Kidney (tissue), 14 donors: ENCODE data around the gene ADGRL3. TPM values are rescaled to one million over a fixed set of nuclear protein-coding genes. Genes with fewer than 3 reads are reported as not detected.

Experiments used
- DNase-seq, 5 donors: peaks; one replicate each; pipeline ENCODE4 v3.0.0-alpha.2; 2013 to 2020
- FAIRE-seq: peaks from 2 replicates; lab custom pipeline; 2012; peaks lifted over from hg19 to GRCh38; lab: Jason Lieb, UNC
- H3K27ac ChIP-seq, 2 donors: one replicate each; pipeline ENCODE4 v1.7.0; 2013; ENCODE audit warnings: low read depth in 2 of 2, low read length in 2 of 2, inconsistent platforms in 1 of 2
- H3K27me3 ChIP-seq: one replicate; pipeline ENCODE4 v1.7.1; 2013; ENCODE audit warnings: low read length, inconsistent platforms; ENCODE audit not compliant: control insufficient read depth, insufficient read depth
- H3K36me3 ChIP-seq, 3 donors: one replicate each; pipeline versions ENCODE4 v1.7.0 to v1.7.1; 2013; ENCODE audit warnings: low read length in 3 of 3, control low read depth in 1 of 3, inconsistent platforms in 1 of 3; ENCODE audit not compliant: insufficient read depth in 3 of 3, control insufficient read depth in 2 of 3
- H3K4me1 ChIP-seq, 3 donors: one replicate each; pipeline versions ENCODE4 v1.7.0 to v1.7.1; 2013; ENCODE audit warnings: low read length in 3 of 3, inconsistent platforms in 1 of 3, low read depth in 1 of 3; ENCODE audit not compliant: control insufficient read depth in 2 of 3, insufficient read depth in 2 of 3
- H3K4me3 ChIP-seq, 3 donors: one replicate each; pipeline versions ENCODE4 v1.7.0 to v1.8.1; 2013; ENCODE audit warnings: low read length in 3 of 3, control low read depth in 1 of 3, inconsistent platforms in 1 of 3
- H3K9ac ChIP-seq, 3 donors: one replicate each; pipeline versions ENCODE4 v1.7.0 to v1.7.1; 2013; ENCODE audit warnings: low read length in 3 of 3, control low read depth in 1 of 3, inconsistent platforms in 1 of 3
- H3K9me3 ChIP-seq, 3 donors: one replicate each; pipeline versions ENCODE4 v1.7.0 to v1.7.1; 2013; ENCODE audit warnings: low read length in 3 of 3, control low read depth in 1 of 3, inconsistent platforms in 1 of 3; ENCODE audit not compliant: control insufficient read depth in 2 of 3, insufficient read depth in 1 of 3
- intact Hi-C: fragments of 100-400 bp; cut with DNase I; formaldehyde crosslinking; loops from one replicate; pipeline ENCODE4 v1.11.1; 2022
- polyA plus RNA-seq: library from polyadenylated mRNA; stranded (reverse); fragments of 350-450 nt; fragmentation: Illumina TruSeq; extraction: RNeasy Lipid Tissue Mini Kit (QIAGEN cat#74804); gene quantifications from one replicate; pipeline ENCODE4 v1.2.3, GENCODE V29; 2014; ENCODE audit warnings: low read depth, low replicate concordance; ENCODE audit not compliant: insufficient read depth
- total RNA-seq: library from RNA; stranded (reverse); fragmentation: NEBNext Ultra II Directional; extraction: Animal tissue kit (Norgen Biotek cat#: 25700); gene quantifications from one replicate; pipeline ENCODE4 v1.2.1, GENCODE V29; 2021
- TF ChIP-seq, protein P1 (sequence below): IDR thresholded peaks from 3 replicates; pipeline ENCODE4 v1.5.1; 2012; ENCODE audit warnings: mild to moderate bottlenecking, moderate library complexity, borderline replicate concordance; ENCODE audit not compliant: insufficient read depth; ENCODE audit errors: extremely low read depth
- donor health status: control.
- donor health status: control.
- donor health status: control.
- donor health status: control.
- donor health status: control.
- donor health status: DM: yes; HTN: yes; CAD: no.
- donor health status: Normal renal cell carcinoma (clear cell type).

The ADGRL3 gene
- total and polyA plus RNA-seq, 2 donors from 2014 or later = 1.3 to 8.9 TPM

DNA sequence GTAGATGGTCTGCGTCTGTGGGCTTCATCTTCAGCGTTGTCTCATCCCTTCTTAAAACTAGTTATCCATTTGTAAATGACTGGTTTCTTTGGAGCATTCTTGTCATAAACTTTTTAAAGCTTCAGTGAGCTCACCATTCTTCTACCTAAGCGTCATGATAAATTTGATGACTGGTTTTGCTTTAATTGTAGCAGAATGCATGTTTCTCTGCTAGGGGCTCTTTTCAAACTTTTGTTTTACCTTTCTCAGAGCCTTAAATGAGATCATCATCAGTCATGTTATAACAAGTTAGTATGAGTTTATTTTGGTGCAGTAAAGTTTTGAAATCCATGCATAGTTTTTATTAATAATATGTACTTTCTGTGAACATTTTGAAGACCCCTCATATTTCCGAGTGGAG lies 6.3 kb upstream of the ADGRL3 start:
- H3K27me3 ChIP-seq = no peaks in the 10 kb centered on the region
- H3K36me3 ChIP-seq = no peaks in the 10 kb centered on the region
- H3K9me3 ChIP-seq = no peaks in the 10 kb centered on the region
- DNase-seq = no peak
- no peak overlapping the region for H3K4me3 ChIP-seq
- FAIRE-seq = no peak
- H3K9ac ChIP-seq = no peak overlapping the region
- no peak overlapping the region for H3K27ac ChIP-seq
- intact Hi-C loops = no loop called here
- TF ChIP-seq, protein P1, sequence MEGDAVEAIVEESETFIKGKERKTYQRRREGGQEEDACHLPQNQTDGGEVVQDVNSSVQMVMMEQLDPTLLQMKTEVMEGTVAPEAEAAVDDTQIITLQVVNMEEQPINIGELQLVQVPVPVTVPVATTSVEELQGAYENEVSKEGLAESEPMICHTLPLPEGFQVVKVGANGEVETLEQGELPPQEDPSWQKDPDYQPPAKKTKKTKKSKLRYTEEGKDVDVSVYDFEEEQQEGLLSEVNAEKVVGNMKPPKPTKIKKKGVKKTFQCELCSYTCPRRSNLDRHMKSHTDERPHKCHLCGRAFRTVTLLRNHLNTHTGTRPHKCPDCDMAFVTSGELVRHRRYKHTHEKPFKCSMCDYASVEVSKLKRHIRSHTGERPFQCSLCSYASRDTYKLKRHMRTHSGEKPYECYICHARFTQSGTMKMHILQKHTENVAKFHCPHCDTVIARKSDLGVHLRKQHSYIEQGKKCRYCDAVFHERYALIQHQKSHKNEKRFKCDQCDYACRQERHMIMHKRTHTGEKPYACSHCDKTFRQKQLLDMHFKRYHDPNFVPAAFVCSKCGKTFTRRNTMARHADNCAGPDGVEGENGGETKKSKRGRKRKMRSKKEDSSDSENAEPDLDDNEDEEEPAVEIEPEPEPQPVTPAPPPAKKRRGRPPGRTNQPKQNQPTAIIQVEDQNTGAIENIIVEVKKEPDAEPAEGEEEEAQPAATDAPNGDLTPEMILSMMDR = no peak
- no peaks in the 10 kb centered on the region for H3K4me1 ChIP-seq

DNA sequence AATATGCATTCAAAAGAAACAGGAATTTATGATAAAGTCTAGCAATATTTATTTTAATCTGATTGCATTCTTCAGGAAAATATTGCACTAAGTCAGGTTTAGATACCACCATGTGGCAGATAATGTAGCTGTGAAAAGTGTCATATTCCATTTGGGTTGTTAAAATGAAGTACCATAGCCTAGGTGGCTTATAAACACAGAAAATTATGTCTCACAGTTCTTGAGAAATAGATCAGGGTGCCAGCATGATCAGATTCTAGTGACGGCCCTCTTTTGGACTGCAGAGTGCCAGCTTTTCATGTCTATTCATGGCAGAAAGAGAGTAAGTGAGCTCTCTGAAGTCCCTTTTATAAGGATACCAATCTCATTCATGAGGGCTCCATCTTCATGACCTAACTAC lies 5.6 kb upstream of the ADGRL3 start:
- Histone ChIP-seq H3K27me3 (no peaks in the 10 kb centered on the region), H3K27ac (no peak overlapping the region), H3K4me1 (no peaks in the 10 kb centered on the region), H3K4me3 (no peak overlapping the region), H3K9me3 (no peaks in the 10 kb centered on the region), H3K36me3 (no peaks in the 10 kb centered on the region), H3K9ac (no peak overlapping the region)
- DNase-seq = no peak
- intact Hi-C loops = no loop called here
- FAIRE-seq = no peak
- TF ChIP-seq, protein P1 = no peak

DNA sequence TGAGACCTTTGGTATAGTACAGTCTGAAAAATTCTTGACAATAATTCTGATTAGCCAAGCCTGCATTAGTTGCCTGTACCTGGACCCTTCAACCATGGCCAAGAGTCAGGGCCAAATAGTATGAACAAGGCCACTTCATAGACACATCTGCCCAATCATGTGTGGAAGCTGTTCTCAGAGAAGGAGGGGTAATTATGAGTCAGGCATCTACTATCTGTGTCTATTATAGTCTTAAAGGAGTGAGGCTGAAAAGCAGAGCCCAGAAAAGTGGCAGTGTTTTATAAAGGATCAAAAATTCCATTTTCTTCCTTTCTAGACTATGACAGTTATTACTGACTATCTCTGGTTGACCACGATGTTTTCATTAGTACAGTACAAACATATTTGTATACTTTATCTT lies 5.0 kb upstream of the ADGRL3 start:
- H3K9me3 ChIP-seq = no peaks in the 10 kb centered on the region
- no peak overlapping the region for H3K9ac ChIP-seq
- H3K27ac ChIP-seq = no peak overlapping the region
- H3K27me3 ChIP-seq = no peaks in the 10 kb centered on the region
- TF ChIP-seq, protein P1 = no peak
- no peak overlapping the region for H3K4me3 ChIP-seq
- no peaks in the 10 kb centered on the region for H3K4me1 ChIP-seq
- FAIRE-seq = no peak
- intact Hi-C loops = no loop called here
- H3K36me3 ChIP-seq = no peaks in the 10 kb centered on the region
- DNase-seq = no peak

DNA sequence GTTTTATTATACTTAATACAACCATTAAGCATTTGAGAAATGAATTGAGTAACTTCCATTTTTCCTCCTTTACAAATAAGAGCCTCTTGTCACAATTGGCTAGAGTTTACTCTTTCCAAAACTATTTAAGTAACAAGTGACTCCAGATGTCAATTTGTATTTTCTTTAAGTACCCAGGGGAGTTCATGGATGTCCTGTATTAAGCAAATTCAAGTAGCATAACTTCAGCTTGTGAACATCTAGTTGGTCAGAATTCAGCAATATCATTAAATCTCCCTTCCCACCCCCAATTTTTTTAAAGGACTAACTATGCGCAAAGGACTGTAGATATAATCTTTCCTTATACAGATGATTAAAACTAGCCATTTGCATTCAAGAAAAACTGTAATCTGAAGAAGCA lies 1.4 kb upstream of the ADGRL3 start:
- peaks cover 0 to 7% (median 0%) of the 10 kb centered on the region in 3 donors for H3K4me1 ChIP-seq
- no peak overlapping the region for H3K4me3 ChIP-seq
- no peak overlapping the region for H3K9ac ChIP-seq
- DNase-seq (no peak), FAIRE-seq (no peak)
- H3K27ac ChIP-seq = no peak overlapping the region
- intact Hi-C loops = no loop called here
- no peaks in the 10 kb centered on the region for H3K36me3 ChIP-seq
- H3K9me3 ChIP-seq = no peaks in the 10 kb centered on the region
- TF ChIP-seq, protein P1 = no peak
- no peaks in the 10 kb centered on the region for H3K27me3 ChIP-seq
